ENCODE measurements around the gene PTPRD. TPM values are rescaled to one million over a fixed set of nuclear protein-coding genes. Genes with fewer than 3 reads are reported as not detected.

Gene PTPRD
- total and polyA plus RNA-seq, 9 of the 15 experiments (the other 6 are each of a cell fraction or from before 2014, with no cell fraction given) = 0.11 TPM; not detected in 8

GRCh38 chr9:9752722-9753121 is 860.1 kb downstream of the PTPRD start:
- no peak overlapping the region for H3K4me3 ChIP-seq
- DNase-seq (ENCODE audit: extremely low read depth in 1 of 4, low spot score in 3 of 4) = no peak
- H3K36me3 ChIP-seq (ENCODE audit: control insufficient read depth, insufficient read depth, low read length) = no peaks in the 10 kb centered on the region
- in situ Hi-C loops (cut with MboI) = no loop called here
- H4K20me1 ChIP-seq (replicated peaks; ENCODE audit: control insufficient read depth, insufficient read depth, low read length) = no peaks in the 10 kb centered on the region
- no peak overlapping the region for H3K9ac ChIP-seq (ENCODE audit: insufficient read depth in 1 of 2, low read depth in 2 of 2, low read length in 2 of 2)
- no peaks in the 10 kb centered on the region for H3K4me1 ChIP-seq (replicated peaks in 1 of 2; ENCODE audit: control insufficient read depth in 2 of 2, insufficient read depth in 2 of 2, low read length in 2 of 2)
- no peaks in the 10 kb centered on the region for H3K79me2 ChIP-seq (ENCODE audit: control insufficient read depth, insufficient read depth, low read length)
- H3K9me1 ChIP-seq (ENCODE audit: control insufficient read depth, insufficient read depth, low read length) = no peaks in the 10 kb centered on the region
- no CpG with 5 or more reads among the region's 2 CpGs for WGBS (ENCODE audit: insufficient coverage, low coverage, missing lambda C conversion rate)
- POLR2A ChIA-PET = no interaction called here
- H3K27me3 ChIP-seq (ENCODE audit: control insufficient read depth in 2 of 2, insufficient read depth in 2 of 2, low read length in 2 of 2) = no peaks in the 10 kb centered on the region
- no TSS peak for BruUV-seq (replicated peaks)
- intact Hi-C loops (cut with micrococcal nuclease) = no loop called here
- TF ChIP-seq ZNF583 (CRISPR knock-in tag; IDR thresholded peaks at IDR 0.05) (no peak), ATF1 (CRISPR knock-in tag; IDR thresholded peaks at IDR 0.05) (no peak), ATF1 (tag; IDR thresholded peaks at IDR 0.05) (no peak), U2AF1 (optimal IDR thresholded peaks at IDR 0.05; ENCODE audit: low read depth, low read length) (no peak), TAF9B (IDR thresholded peaks at IDR 0.05; ENCODE audit: partially characterized antibody) (no peak), ZNF41 (CRISPR knock-in tag; conservative IDR thresholded peaks at IDR 0.05) (no peak), ATF7 (IDR thresholded peaks at IDR 0.05) (no peak), HOMEZ (CRISPR knock-in tag; IDR thresholded peaks at IDR 0.05) (no peak), ESRRB (CRISPR knock-in tag; IDR thresholded peaks at IDR 0.05; ENCODE audit: borderline replicate concordance) (no peak), POLR2AphosphoS5 (IDR thresholded peaks at IDR 0.05; ENCODE audit: control insufficient read depth, insufficient read depth, low read depth, low read length) (no peak), MCM2 (IDR thresholded peaks at IDR 0.05; ENCODE audit: low read depth) (no peak), SAFB2 (IDR thresholded peaks at IDR 0.05; ENCODE audit: borderline replicate concordance, low read depth, low read length, severe bottlenecking) (no peak), CHCHD3 (CRISPR knock-in tag; IDR thresholded peaks at IDR 0.05) (no peak), ZNF133 (CRISPR knock-in tag; IDR thresholded peaks at IDR 0.05) (no peak), RFX1 (IDR thresholded peaks at IDR 0.05) (no peak), ZNF586 (CRISPR knock-in tag; conservative IDR thresholded peaks at IDR 0.05) (no peak)
- TF ChIP-seq, protein P1, sequence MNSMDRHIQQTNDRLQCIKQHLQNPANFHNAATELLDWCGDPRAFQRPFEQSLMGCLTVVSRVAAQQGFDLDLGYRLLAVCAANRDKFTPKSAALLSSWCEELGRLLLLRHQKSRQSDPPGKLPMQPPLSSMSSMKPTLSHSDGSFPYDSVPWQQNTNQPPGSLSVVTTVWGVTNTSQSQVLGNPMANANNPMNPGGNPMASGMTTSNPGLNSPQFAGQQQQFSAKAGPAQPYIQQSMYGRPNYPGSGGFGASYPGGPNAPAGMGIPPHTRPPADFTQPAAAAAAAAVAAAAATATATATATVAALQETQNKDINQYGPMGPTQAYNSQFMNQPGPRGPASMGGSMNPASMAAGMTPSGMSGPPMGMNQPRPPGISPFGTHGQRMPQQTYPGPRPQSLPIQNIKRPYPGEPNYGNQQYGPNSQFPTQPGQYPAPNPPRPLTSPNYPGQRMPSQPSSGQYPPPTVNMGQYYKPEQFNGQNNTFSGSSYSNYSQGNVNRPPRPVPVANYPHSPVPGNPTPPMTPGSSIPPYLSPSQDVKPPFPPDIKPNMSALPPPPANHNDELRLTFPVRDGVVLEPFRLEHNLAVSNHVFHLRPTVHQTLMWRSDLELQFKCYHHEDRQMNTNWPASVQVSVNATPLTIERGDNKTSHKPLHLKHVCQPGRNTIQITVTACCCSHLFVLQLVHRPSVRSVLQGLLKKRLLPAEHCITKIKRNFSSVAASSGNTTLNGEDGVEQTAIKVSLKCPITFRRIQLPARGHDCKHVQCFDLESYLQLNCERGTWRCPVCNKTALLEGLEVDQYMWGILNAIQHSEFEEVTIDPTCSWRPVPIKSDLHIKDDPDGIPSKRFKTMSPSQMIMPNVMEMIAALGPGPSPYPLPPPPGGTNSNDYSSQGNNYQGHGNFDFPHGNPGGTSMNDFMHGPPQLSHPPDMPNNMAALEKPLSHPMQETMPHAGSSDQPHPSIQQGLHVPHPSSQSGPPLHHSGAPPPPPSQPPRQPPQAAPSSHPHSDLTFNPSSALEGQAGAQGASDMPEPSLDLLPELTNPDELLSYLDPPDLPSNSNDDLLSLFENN (IDR thresholded peaks at IDR 0.05; ENCODE audit: low read depth in 2 of 2, low read length in 2 of 2) = no peak
- TF ChIP-seq, protein P2, sequence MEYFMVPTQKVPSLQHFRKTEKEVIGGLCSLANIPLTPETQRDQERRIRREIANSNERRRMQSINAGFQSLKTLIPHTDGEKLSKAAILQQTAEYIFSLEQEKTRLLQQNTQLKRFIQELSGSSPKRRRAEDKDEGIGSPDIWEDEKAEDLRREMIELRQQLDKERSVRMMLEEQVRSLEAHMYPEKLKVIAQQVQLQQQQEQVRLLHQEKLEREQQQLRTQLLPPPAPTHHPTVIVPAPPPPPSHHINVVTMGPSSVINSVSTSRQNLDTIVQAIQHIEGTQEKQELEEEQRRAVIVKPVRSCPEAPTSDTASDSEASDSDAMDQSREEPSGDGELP (CRISPR knock-in tag; IDR thresholded peaks at IDR 0.05; ENCODE audit: borderline replicate concordance) = no peak
- H2AFZ ChIP-seq (ENCODE audit: low read depth, low read length) = no peak overlapping the region
- H3K27ac ChIP-seq (ENCODE audit: extremely low read depth, low read depth, low read length) = no peak overlapping the region
- no peak for FAIRE-seq
- no peak overlapping the region for H3K4me2 ChIP-seq (ENCODE audit: insufficient read depth, low read length)
- CTCF ChIA-PET (ENCODE audit: low intra/inter-chr PET ratio) = no interaction called here
- ATAC-seq = no peak
- no peaks in the 10 kb centered on the region for H3K9me3 ChIP-seq (replicated peaks; ENCODE audit: control insufficient read depth, insufficient read depth, low read depth, low read length)
